H1 (cell line): Measurements from ENCODE around the gene LMTK2. TPM values are rescaled to one million over a fixed set of nuclear protein-coding genes. Genes with fewer than 3 reads are reported as not detected.

Experiments
- CTCF ChIA-PET: fragments of 300-600 bp; sonication (Branson Sonifier 250); formaldehyde crosslinking; loops from one replicate; lab custom pipeline; 2021; ENCODE audit not compliant: partially characterized antibody; lab: Charles Lee
- POLR2A ChIA-PET: fragments of 300-600 bp; sonication (Branson Sonifier 250); formaldehyde crosslinking; loops from one replicate; lab custom pipeline; 2021; ENCODE audit warnings: inconsistent platforms; ENCODE audit not compliant: partially characterized antibody; lab: Charles Lee
- DNase-seq, 2 experiments: peaks; one replicate each; pipeline versions ENCODE4 v3.0.0 to v3.0.0-alpha.2; 2010 to 2022; ENCODE audit warnings: low spot score in 2 of 2, low read depth in 1 of 2, mixed read lengths in 1 of 2
- FAIRE-seq: peaks from 2 replicates; lab custom pipeline; 2011; peaks lifted over from hg19 to GRCh38; lab: Jason Lieb, UNC
- H2AFZ ChIP-seq: 2 replicates; pipeline ENCODE4 v1.8.1; 2012; ENCODE audit warnings: low read length, inconsistent platforms
- H2AK5ac ChIP-seq: 2 replicates; pipeline ENCODE4 v1.6.1; 2013; ENCODE audit warnings: low read depth, low read length
- H2BK120ac ChIP-seq: replicated peaks from 2 replicates; pipeline ENCODE3; 2013; ENCODE audit warnings: low read depth, low read length, inconsistent platforms
- H2BK12ac ChIP-seq: 2 replicates; pipeline ENCODE4 v1.6.1; 2013; ENCODE audit warnings: low read depth, low read length
- H2BK15ac ChIP-seq: 2 replicates; pipeline ENCODE4 v1.6.1; 2013; ENCODE audit warnings: low read length
- H2BK20ac ChIP-seq: 2 replicates; pipeline ENCODE4 v1.6.1; 2013; ENCODE audit warnings: low read length
- H2BK5ac ChIP-seq: 2 replicates; pipeline ENCODE4 v1.6.1; 2013; ENCODE audit warnings: low read depth, low read length
- H3K14ac ChIP-seq: 2 replicates; pipeline ENCODE4 v1.6.1; 2013; ENCODE audit warnings: inconsistent platforms; ENCODE audit not compliant: insufficient read length
- H3K18ac ChIP-seq: 2 replicates; pipeline ENCODE4 v1.6.1; 2013; ENCODE audit warnings: low read length; ENCODE audit errors: extremely low read depth
- H3K23ac ChIP-seq: 2 replicates; pipeline ENCODE4 v1.6.1; 2013; ENCODE audit warnings: inconsistent platforms; ENCODE audit not compliant: insufficient read length
- H3K23me2 ChIP-seq: 2 replicates; pipeline ENCODE4 v1.6.1; 2013; ENCODE audit warnings: low read depth, low read length
- H3K27ac ChIP-seq: 2 replicates; pipeline ENCODE4 v1.6.1; 2011; ENCODE audit warnings: low read depth, low read length, inconsistent platforms
- H3K27me3 ChIP-seq, 4 experiments: replicated peaks in 1 of 4; 1 replicate in 1 of 4; 2 replicates in 3 of 4; pipeline versions ENCODE4 v1.6.1 to v1.8.1; 2011 to 2013; ENCODE audit warnings: low read length in 3 of 4, mild to moderate bottlenecking in 3 of 4, inconsistent platforms in 2 of 4, mixed read lengths in 2 of 4, moderate library complexity in 1 of 4; ENCODE audit not compliant: control insufficient read depth in 3 of 4, insufficient read depth in 3 of 4; ENCODE audit errors: extremely low read depth in 1 of 4
- H3K36me3 ChIP-seq, 4 experiments: 2 replicates each; pipeline versions ENCODE4 v1.6.1 to v1.8.1; 2011 to 2013; ENCODE audit warnings: mild to moderate bottlenecking in 4 of 4, low read length in 3 of 4, moderate library complexity in 2 of 4, control low read depth in 1 of 4, inconsistent platforms in 1 of 4; ENCODE audit not compliant: insufficient read depth in 4 of 4, control insufficient read depth in 2 of 4
- H3K4ac ChIP-seq: replicated peaks from 2 replicates; pipeline ENCODE3; 2013; ENCODE audit warnings: low read length, low read depth, mixed read lengths, inconsistent platforms; ENCODE audit not compliant: insufficient read length
- H3K4me1 ChIP-seq, 4 experiments: replicated peaks in 1 of 4; 1 replicate in 1 of 4; 2 replicates in 3 of 4; pipeline versions ENCODE4 v1.6.1 to v1.8.1; 2011 to 2013; ENCODE audit warnings: low read length in 3 of 4, inconsistent platforms in 2 of 4, mixed read lengths in 1 of 4; ENCODE audit not compliant: insufficient read depth in 4 of 4, control insufficient read depth in 3 of 4
- H3K4me2 ChIP-seq, 2 experiments: 2 replicates each; pipeline versions ENCODE4 v1.6.1 to v1.8.1; 2011 to 2013; ENCODE audit warnings: low read depth in 2 of 2, low read length in 2 of 2, control low read depth in 1 of 2, inconsistent platforms in 1 of 2, mild to moderate bottlenecking in 1 of 2; ENCODE audit not compliant: insufficient read depth in 1 of 2
- H3K4me3 ChIP-seq, 4 experiments: fragments of 200-600, 300-600 bp in 1 of 4; sonication (generic), shearing (Covaris generic), sonication (Bioruptor Twin) in 1 of 4; 2 replicates each; pipeline versions ENCODE4 v1.5.1 to v1.8.1; 2011 to 2016; ENCODE audit warnings: low read length in 4 of 4, low read depth in 3 of 4, control low read depth in 2 of 4, inconsistent platforms in 2 of 4, mild to moderate bottlenecking in 2 of 4, mixed read lengths in 1 of 4, moderate library complexity in 1 of 4; ENCODE audit not compliant: insufficient read depth in 2 of 4; ENCODE audit errors: extremely low read depth in 1 of 4
- H3K56ac ChIP-seq: replicated peaks from 2 replicates; pipeline ENCODE3; 2013; ENCODE audit warnings: low read depth, mild to moderate bottlenecking, mixed read lengths, low read length, inconsistent platforms; ENCODE audit not compliant: insufficient read length
- H3K79me1 ChIP-seq: 2 replicates; pipeline ENCODE4 v1.6.1; 2013; ENCODE audit warnings: low read depth, low read length, control low read depth
- H3K79me2 ChIP-seq, 2 experiments: 2 replicates each; pipeline versions ENCODE4 v1.6.1 to v1.8.1; 2012 to 2013; ENCODE audit warnings: low read length in 2 of 2, mild to moderate bottlenecking in 2 of 2, inconsistent platforms in 1 of 2; ENCODE audit not compliant: insufficient read depth in 2 of 2, control insufficient read depth in 1 of 2
- H3K9ac ChIP-seq, 4 experiments: replicated peaks in 1 of 4; 1 replicate in 1 of 4; 2 replicates in 3 of 4; pipeline versions ENCODE4 v1.6.1 to v1.8.1; 2011 to 2013; ENCODE audit warnings: low read depth in 3 of 4, low read length in 3 of 4, control low read depth in 2 of 4, mild to moderate bottlenecking in 2 of 4, moderate library complexity in 2 of 4, inconsistent platforms in 1 of 4; ENCODE audit errors: extremely low read depth in 1 of 4
- H3K9me3 ChIP-seq, 2 experiments: 2 replicates each; pipeline versions ENCODE4 v1.6.1 to v1.8.1; 2012 to 2013; ENCODE audit warnings: mild to moderate bottlenecking in 2 of 2, moderate library complexity in 2 of 2, control low read depth in 1 of 2, inconsistent platforms in 1 of 2, low read depth in 1 of 2, low read length in 1 of 2, mixed read lengths in 1 of 2; ENCODE audit not compliant: insufficient read depth in 2 of 2
- H4K20me1 ChIP-seq, 2 experiments: replicated peaks in 1 of 2; 2 replicates each; pipeline versions ENCODE3 to v1.8.1; 2011 to 2013; ENCODE audit warnings: inconsistent platforms in 2 of 2, low read length in 2 of 2, mild to moderate bottlenecking in 1 of 2; ENCODE audit not compliant: insufficient read depth in 2 of 2, control insufficient read depth in 1 of 2
- H4K5ac ChIP-seq: 2 replicates; pipeline ENCODE4 v1.6.1; 2013; ENCODE audit warnings: low read length, low read depth, mixed read lengths, inconsistent platforms; ENCODE audit not compliant: insufficient read length
- H4K8ac ChIP-seq: 2 replicates; pipeline ENCODE4 v1.8.0; 2013; ENCODE audit warnings: mild to moderate bottlenecking, moderate library complexity, low read length, inconsistent platforms; ENCODE audit not compliant: insufficient read depth; ENCODE audit errors: extremely low read depth
- H4K91ac ChIP-seq: replicated peaks from 2 replicates; pipeline ENCODE3; 2013; ENCODE audit warnings: low read length, mixed read lengths, inconsistent platforms; ENCODE audit not compliant: insufficient read length
- ATF3 ChIP-seq: IDR thresholded peaks from 2 replicates; pipeline ENCODE4 v1.6.1; 2011; ENCODE audit warnings: low read depth, mild to moderate bottlenecking, low read length; ENCODE audit not compliant: insufficient read depth
- CHD1 ChIP-seq: IDR thresholded peaks from 2 replicates; pipeline ENCODE4 v1.6.1; 2012; ENCODE audit warnings: low read depth, low read length, improper control_type of control experiment
- E2F6 ChIP-seq: IDR thresholded peaks from 2 replicates; pipeline ENCODE4 v1.6.1; 2012; ENCODE audit warnings: inconsistent platforms
- EP300 ChIP-seq, 2 experiments: IDR thresholded peaks; 1 replicate in 1 of 2; 2 replicates in 1 of 2; pipeline ENCODE4 v1.6.1; 2011 to 2012; ENCODE audit warnings: low read depth in 2 of 2, low read length in 2 of 2, mild to moderate bottlenecking in 2 of 2, borderline replicate concordance in 1 of 2, inconsistent platforms in 1 of 2, moderate library complexity in 1 of 2
- KDM4A ChIP-seq: IDR thresholded peaks from one replicate; pipeline ENCODE4 v1.7.1; 2012; ENCODE audit warnings: low read depth, mild to moderate bottlenecking, moderate library complexity, low read length, inconsistent platforms; ENCODE audit not compliant: severe bottlenecking
- RAD21 ChIP-seq, 2 experiments: IDR thresholded peaks in 1 of 2; conservative IDR thresholded peaks in 1 of 2; 2 replicates each; pipeline ENCODE4 v1.6.1; 2011; ENCODE audit warnings: low read depth in 2 of 2, low read length in 2 of 2, improper control_type of control experiment in 1 of 2, inconsistent platforms in 1 of 2, mild to moderate bottlenecking in 1 of 2, moderate library complexity in 1 of 2
- RXRA ChIP-seq: IDR thresholded peaks from 2 replicates; pipeline ENCODE4 v1.6.1; 2011; ENCODE audit warnings: low read depth, mild to moderate bottlenecking, low read length, moderate library complexity; ENCODE audit not compliant: insufficient read depth
- SIN3A ChIP-seq, 2 experiments: IDR thresholded peaks in 1 of 2; conservative IDR thresholded peaks in 1 of 2; 2 replicates each; pipeline ENCODE4 v1.6.1; 2011 to 2012; ENCODE audit warnings: low read length in 2 of 2, improper control_type of control experiment in 1 of 2, low read depth in 1 of 2, mild to moderate bottlenecking in 1 of 2
- TBP ChIP-seq: IDR thresholded peaks from 2 replicates; pipeline ENCODE4 v1.6.1; 2011; ENCODE audit warnings: low read depth, low read length, improper control_type of control experiment
- ZNF274 ChIP-seq: IDR thresholded peaks from 2 replicates; pipeline ENCODE4 v1.7.0; 2012; ENCODE audit warnings: low read length, borderline replicate concordance; ENCODE audit errors: extremely low read depth
- WGBS, 2 experiments: shearing (Covaris generic) in 1 of 2; methylation state at CpG; one replicate each; pipeline versions ENCODE4 v1.1.6 to v1.1.7; 2013 to 2015; ENCODE audit warnings: low lambda C conversion rate in 2 of 2, mixed read lengths in 2 of 2, inconsistent platforms in 1 of 2, low coverage in 1 of 2, missing lambda C conversion rate in 1 of 2; ENCODE audit not compliant: insufficient replicate concordance in 2 of 2, insufficient coverage in 1 of 2, insufficient read length in 1 of 2; ENCODE audit errors: extremely low coverage in 1 of 2, missing lambda C conversion rate in 1 of 2; 5-methylcytosine and 5-hydroxymethylcytosine counted together
- polyA plus RNA-seq, 7 experiments: library from polyadenylated mRNA; depleted of rRNA in 3 of 7; stranded (reverse) in 5 of 7; unstranded in 2 of 7; fragments of >200 nt in 5 of 7; fragments of 200-250 nt in 2 of 7; gene quantifications; 1 replicate in 5 of 7; 2 replicates in 1 of 7; 4 replicates in 1 of 7; pipeline versions ENCODE4 v1.2.1 to v1.2.3, GENCODE V29; 2011 to 2013; ENCODE audit warnings: missing spikeins in 2 of 7, mixed read lengths in 2 of 7
- total RNA-seq: library from RNA; stranded (reverse); fragmentation: NEBNext Ultra II Directional; extraction: Animal tissue kit (Norgen Biotek cat#: 25700); gene quantifications from 2 replicates; pipeline ENCODE4 v1.2.1, GENCODE V29; 2021

LMTK2 gene
- total and polyA plus RNA-seq, 2 of the 8 experiments (the other 6 are each of a cell fraction or from before 2014, with no cell fraction given): 9.7 to 30.7 TPM

GRCh38 chr7:98149116-98149692, 42.5 kb downstream of the LMTK2 start:
- no peak overlapping the region for H3K18ac ChIP-seq
- 91% methylated on average over 6 of the region's 6 CpGs; no CpG with 5 or more reads in 1 of the 2 experiments for WGBS, 2 experiments
- no peak overlapping the region for H3K4me2 ChIP-seq
- H4K91ac ChIP-seq: no peak overlapping the region
- H3K79me1 ChIP-seq: peaks cover 6% of the 10 kb centered on the region
- no peak overlapping the region for H2BK5ac ChIP-seq
- DNase-seq (no peak), FAIRE-seq (no peak)
- no peaks in the 10 kb centered on the region; a peak in 2 of 7 replicates for H3K4me1 ChIP-seq
- H4K20me1 ChIP-seq: peaks cover 0 to 3% of the 10 kb centered on the region in 2 experiments
- H3K4ac ChIP-seq: no peak overlapping the region
- H2BK15ac ChIP-seq: no peak overlapping the region
- H3K56ac ChIP-seq: no peak overlapping the region
- H3K79me2 ChIP-seq: 0 out of 4 replicates have a peak, but pooled peaks cover 0 to 2% of the 10 kb centered on the region in 2 experiments
- H3K23me2 ChIP-seq: no peaks in the 10 kb centered on the region
- H3K27me3 ChIP-seq: no peaks in the 10 kb centered on the region
- no peak overlapping the region for H3K27ac ChIP-seq
- no peak overlapping the region for H4K8ac ChIP-seq
- H2BK20ac ChIP-seq: no peak overlapping the region
- H2BK12ac ChIP-seq: no peak overlapping the region
- H4K5ac ChIP-seq: no peak overlapping the region
- ChIA-PET CTCF (interaction anchor here (1.5 to 6.7 kb wide), 4 partner anchors 16 to 127 kb away, joined by 3 to 27 read pairs (median 5); no protein-coding TSS in a partner anchor), POLR2A (interaction anchor here (0.7 kb wide), 1 partner anchor 176 kb away, joined by 3 read pairs; no protein-coding TSS in a partner anchor)
- no peak overlapping the region for H3K14ac ChIP-seq
- H2AFZ ChIP-seq: no peak overlapping the region
- H3K9ac ChIP-seq: no peak overlapping the region
- no peak overlapping the region for H3K23ac ChIP-seq
- no peak overlapping the region for H2BK120ac ChIP-seq
- no peak overlapping the region for H2AK5ac ChIP-seq
- H3K9me3 ChIP-seq: no peaks in the 10 kb centered on the region
- peaks cover 0 to 15% (median 10%) of the 10 kb centered on the region in 4 experiments; a peak in 3 of 8 replicates for H3K36me3 ChIP-seq
- H3K4me3 ChIP-seq: no peak overlapping the region
- TF ChIP-seq ATF3: no peak
- TF ChIP-seq TBP: no peak
- TF ChIP-seq RXRA: no peak
- TF ChIP-seq RAD21 (IDR thresholded peaks at IDR 0.05 in 1 of 2, conservative IDR thresholded peaks at IDR 0.05 in 1 of 2; ENCODE audit: low read depth in 2 of 2, low read length in 2 of 2): no peak
- no peak for TF ChIP-seq EP300 (IDR thresholded peaks at IDR 0.05; ENCODE audit: borderline replicate concordance in 1 of 2, low read depth in 2 of 2, low read length in 2 of 2)
- TF ChIP-seq E2F6: no peak
- TF ChIP-seq ZNF274: no peak
- no peak for TF ChIP-seq CHD1
- no peak for TF ChIP-seq SIN3A (conservative IDR thresholded peaks at IDR 0.05 in 1 of 2, IDR thresholded peaks at IDR 0.05 in 1 of 2; ENCODE audit: low read depth in 1 of 2, low read length in 2 of 2)
- TF ChIP-seq KDM4A: no peak
